ENCODE measurements around the gene ZPLD1. TPM values are rescaled to one million over a fixed set of nuclear protein-coding genes. Genes with fewer than 3 reads are reported as not detected.

Gene ZPLD1
- total RNA-seq, 1 experiment from 2014 or later, result 0.15 TPM

DNA sequence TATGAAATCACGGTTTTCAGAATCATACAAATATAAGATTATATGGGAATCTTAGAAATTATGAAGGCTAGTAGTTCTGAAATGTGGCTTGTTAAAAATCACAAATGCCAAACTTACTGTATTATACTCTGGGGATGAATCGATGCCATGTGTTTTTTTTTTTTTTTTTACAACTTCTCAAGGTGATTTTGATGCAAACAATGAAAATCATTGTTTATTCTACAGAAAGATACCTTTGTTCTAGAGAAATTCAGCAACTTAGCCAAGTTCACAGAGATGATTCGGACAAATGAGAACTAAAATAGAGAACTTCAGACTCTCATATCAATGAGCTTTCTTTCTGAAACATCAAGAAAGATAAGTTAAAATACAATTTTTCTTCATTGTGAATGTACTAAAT is 92.0 kb downstream of the ZPLD1 start:
- no peaks in the 10 kb centered on the region for H3K9me2 ChIP-seq (replicated peaks; ENCODE audit: low read length)
- POLR2A ChIA-PET (ENCODE audit: unreplicated experiment), result no interaction called here
- no TSS peak for BruUV-seq (replicated peaks)

DNA sequence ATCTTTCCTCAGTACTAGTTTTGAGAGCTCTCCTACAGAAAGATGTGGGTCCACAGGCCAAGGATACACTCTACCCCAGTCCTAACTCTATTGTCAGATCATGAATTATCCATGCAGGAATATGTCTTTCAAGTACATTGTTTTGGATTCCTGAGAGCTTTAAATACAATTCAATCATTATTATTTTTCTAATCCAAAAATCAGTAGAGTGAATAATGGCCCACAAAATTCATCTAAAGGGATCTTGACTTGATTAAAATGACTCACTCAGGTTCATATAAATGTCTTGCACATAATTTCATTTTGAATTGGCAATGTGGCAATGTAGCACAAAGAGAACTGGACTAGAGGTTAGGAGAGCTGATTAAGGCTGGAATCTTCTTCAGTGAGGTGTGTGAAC is 93.9 kb downstream of the ZPLD1 start:
- Histone ChIP-seq H3K9ac (ENCODE audit: low read length) (peak overlapping the region; percentile 60; the same call in 1 of the 2 replicates), H3F3A (ENCODE audit: low read length, unreplicated experiment) (no peaks in the 10 kb centered on the region), H3K4me3 (ENCODE audit: low read length) (no peak overlapping the region), H3K9me2 (replicated peaks; ENCODE audit: low read length) (no peaks in the 10 kb centered on the region), H3K27ac (ENCODE audit: low read length) (peak overlapping the region; percentile 95), H3K36me3 (ENCODE audit: low read depth, low read length) (no peaks in the 10 kb centered on the region), H4K20me1 (ENCODE audit: low read length) (no peaks in the 10 kb centered on the region), H3K79me2 (ENCODE audit: low read length) (no peaks in the 10 kb centered on the region), H3K4me1 (ENCODE audit: insufficient read depth, low read length) (peaks cover 37% of the 10 kb centered on the region), H2AFZ (ENCODE audit: low read length) (no peak overlapping the region), H3K27me3 (ENCODE audit: low read length) (no peaks in the 10 kb centered on the region), H3K9me3 (ENCODE audit: low read length) (no peaks in the 10 kb centered on the region), H3K4me2 (ENCODE audit: low read length) (no peak overlapping the region)
- intact Hi-C loops (cut with micrococcal nuclease), result loop anchor here (1.0 to 2.0 kb wide), 2 partner anchors 62 to 291 kb away; no protein-coding TSS in a partner anchor
- CTCF ChIA-PET, result interaction anchor here (0.5 to 1.2 kb wide), 2 partner anchors 299 to 593 kb away, joined by 3 read pairs; no protein-coding TSS in a partner anchor
- no TSS peak for BruUV-seq (replicated peaks)
- TF ChIP-seq EZH2 (IDR thresholded peaks at IDR 0.05; ENCODE audit: low read length, unreplicated experiment) (no peak), EZH2phosphoT487 (IDR thresholded peaks at IDR 0.05; ENCODE audit: borderline replicate concordance, low read length) (no peak), CTCF (conservative IDR thresholded peaks at IDR 0.05; ENCODE audit: low read depth, low read length) (no peak)
- ATAC-seq, result no peak
- DNase-seq, result peak; percentile 39
- POLR2A ChIA-PET (ENCODE audit: unreplicated experiment), result interaction anchor here (0.9 kb wide), 1 partner anchor 69 kb away, joined by 6 read pairs; no protein-coding TSS in a partner anchor

More for the DNA sequence above, 92.0 kb downstream of the ZPLD1 start:
- TF ChIP-seq CTCF (conservative IDR thresholded peaks at IDR 0.05; ENCODE audit: low read depth, low read length) (no peak), EZH2 (IDR thresholded peaks at IDR 0.05; ENCODE audit: low read length, unreplicated experiment) (no peak), EZH2phosphoT487 (IDR thresholded peaks at IDR 0.05; ENCODE audit: borderline replicate concordance, low read length) (no peak)
- H4K20me1 ChIP-seq (ENCODE audit: low read length), result no peaks in the 10 kb centered on the region
- H3K4me3 ChIP-seq (ENCODE audit: low read length), result no peak overlapping the region
- H3K27me3 ChIP-seq (ENCODE audit: low read length), result no peaks in the 10 kb centered on the region
- H3K27ac ChIP-seq (ENCODE audit: low read length), result no peak overlapping the region
- no peak overlapping the region for H3K9ac ChIP-seq (ENCODE audit: low read length)
- H3K9me3 ChIP-seq (ENCODE audit: low read length), result no peaks in the 10 kb centered on the region
- H3K4me2 ChIP-seq (ENCODE audit: low read length), result no peak overlapping the region
- no peaks in the 10 kb centered on the region for H3K36me3 ChIP-seq (ENCODE audit: low read depth, low read length)
- CTCF ChIA-PET, result no interaction called here
- no peaks in the 10 kb centered on the region for H3K79me2 ChIP-seq (ENCODE audit: low read length)
- H2AFZ ChIP-seq (ENCODE audit: low read length), result no peak overlapping the region
- DNase-seq (peak; percentile 16), ATAC-seq (no peak)
- H3F3A ChIP-seq (ENCODE audit: low read length, unreplicated experiment), result no peaks in the 10 kb centered on the region
- intact Hi-C loops (cut with micrococcal nuclease), result loop anchor here (2.0 kb wide), 1 partner anchor 126 kb away; no protein-coding TSS in a partner anchor
- H3K4me1 ChIP-seq (ENCODE audit: insufficient read depth, low read length), result peaks cover 33% of the 10 kb centered on the region
